KMS-11 (cell line): ENCODE data around the gene TRAPPC6A.

ENCODE experiments used
- H2AFZ ChIP-seq: fragments of 200-600 bp; sonication (generic); 2 replicates; pipeline ENCODE4 v1.6.1; 2016; ENCODE audit warnings: antibody characterized with exemption, mixed run types, low read depth
- H3K27ac ChIP-seq: fragments of 200-600 bp; sonication (generic); 2 replicates; pipeline ENCODE4 v1.6.1; 2016; ENCODE audit warnings: mild to moderate bottlenecking, mixed run types
- H3K27me3 ChIP-seq: fragments of 200-600 bp; sonication (generic); 2 replicates; pipeline ENCODE4 v1.6.1; 2017; ENCODE audit warnings: mild to moderate bottlenecking, low read depth, mixed run types, moderate library complexity; ENCODE audit not compliant: insufficient read depth
- H3K36me3 ChIP-seq: fragments of 200-600 bp; sonication (generic); 2 replicates; pipeline ENCODE4 v1.6.1; 2017; ENCODE audit warnings: mild to moderate bottlenecking, mixed run types; ENCODE audit not compliant: insufficient read depth
- H3K4me1 ChIP-seq: fragments of 200-600 bp; sonication (generic); 2 replicates; pipeline ENCODE4 v1.6.1; 2016; ENCODE audit warnings: mild to moderate bottlenecking, low read depth, mixed run types; ENCODE audit not compliant: poor library complexity, severe bottlenecking
- H3K4me2 ChIP-seq: fragments of 200-600 bp; sonication (generic); 2 replicates; pipeline ENCODE4 v1.7.0; 2016; ENCODE audit warnings: mild to moderate bottlenecking, mixed run types
- H3K4me3 ChIP-seq: fragments of 200-600 bp; sonication (generic); IDR thresholded peaks from 2 replicates; pipeline ENCODE4 v1.6.1; 2017; ENCODE audit warnings: low read depth, low read length, mixed read lengths; ENCODE audit not compliant: insufficient read depth
- H3K79me2 ChIP-seq: fragments of 200-600 bp; sonication (generic); 2 replicates; pipeline ENCODE4 v1.6.1; 2016; ENCODE audit warnings: low read depth, mixed run types; ENCODE audit not compliant: insufficient read depth
- H3K9ac ChIP-seq: fragments of 200-600 bp; sonication (generic); 2 replicates; pipeline ENCODE4 v1.6.1; 2016; ENCODE audit warnings: mild to moderate bottlenecking, mixed run types
- H4K20me1 ChIP-seq: fragments of 200-600 bp; sonication (generic); 2 replicates; pipeline ENCODE4 v1.6.1; 2016; ENCODE audit warnings: mild to moderate bottlenecking, mixed run types; ENCODE audit not compliant: insufficient read depth
- TF ChIP-seq, protein P1 (sequence below): fragments of 200-600 bp; sonication (generic); conservative IDR thresholded peaks from 2 replicates; pipeline ENCODE4 v1.6.1; 2017; ENCODE audit warnings: low read depth, mild to moderate bottlenecking, antibody characterized with exemption, low read length, moderate library complexity, mixed read lengths

Gene TRAPPC6A

DNA sequence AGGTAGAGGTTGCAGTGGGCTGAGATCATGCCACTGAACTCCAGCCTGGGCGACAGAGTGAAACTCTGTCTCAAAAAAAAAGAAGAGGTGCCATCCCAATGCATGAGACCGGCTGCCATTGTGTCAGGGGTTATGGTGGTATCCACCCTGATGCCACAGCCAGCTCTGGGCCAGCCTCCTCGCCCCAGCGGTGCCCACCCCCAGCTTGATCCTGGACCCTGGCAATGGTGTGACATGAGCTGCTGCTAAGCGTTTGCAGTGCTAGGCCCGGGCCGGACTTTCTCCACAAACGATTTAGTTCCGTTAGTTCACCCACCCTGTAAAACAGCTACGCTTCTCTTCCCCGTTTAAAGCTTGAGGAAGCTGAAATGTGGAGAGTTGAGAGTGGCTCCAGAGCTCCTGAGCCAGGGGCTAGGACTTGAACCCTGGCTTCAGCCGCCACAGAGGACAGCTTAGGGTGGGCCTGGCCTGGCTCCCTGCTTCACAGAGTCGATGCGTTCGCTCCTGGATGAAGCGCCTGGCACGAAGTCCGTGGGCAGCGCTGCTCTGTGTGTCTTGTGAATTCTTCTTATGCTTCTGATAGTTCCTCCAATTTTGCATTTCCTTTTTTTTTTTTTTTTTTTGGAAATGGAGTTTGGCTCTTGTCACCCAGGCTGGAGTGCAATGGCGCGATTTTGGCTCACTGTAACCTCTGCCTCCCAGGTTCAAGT lies 42.7 kb downstream of the TRAPPC6A start:
- Histone ChIP-seq H3K4me1 (peaks cover 97% of the 10 kb centered on the region), H3K9ac (no peak overlapping the region), H3K4me2 (peak overlapping the region; percentile 99; the same call in 1 of the 2 replicates), H3K79me2 (peaks cover 67% of the 10 kb centered on the region), H3K27ac (peak overlapping the region; percentile 93), H4K20me1 (no peaks in the 10 kb centered on the region), H3K36me3 (no peaks in the 10 kb centered on the region), H2AFZ (no peak overlapping the region), H3K4me3 (no peak overlapping the region), H3K27me3 (no peaks in the 10 kb centered on the region)
- TF ChIP-seq, protein P1, sequence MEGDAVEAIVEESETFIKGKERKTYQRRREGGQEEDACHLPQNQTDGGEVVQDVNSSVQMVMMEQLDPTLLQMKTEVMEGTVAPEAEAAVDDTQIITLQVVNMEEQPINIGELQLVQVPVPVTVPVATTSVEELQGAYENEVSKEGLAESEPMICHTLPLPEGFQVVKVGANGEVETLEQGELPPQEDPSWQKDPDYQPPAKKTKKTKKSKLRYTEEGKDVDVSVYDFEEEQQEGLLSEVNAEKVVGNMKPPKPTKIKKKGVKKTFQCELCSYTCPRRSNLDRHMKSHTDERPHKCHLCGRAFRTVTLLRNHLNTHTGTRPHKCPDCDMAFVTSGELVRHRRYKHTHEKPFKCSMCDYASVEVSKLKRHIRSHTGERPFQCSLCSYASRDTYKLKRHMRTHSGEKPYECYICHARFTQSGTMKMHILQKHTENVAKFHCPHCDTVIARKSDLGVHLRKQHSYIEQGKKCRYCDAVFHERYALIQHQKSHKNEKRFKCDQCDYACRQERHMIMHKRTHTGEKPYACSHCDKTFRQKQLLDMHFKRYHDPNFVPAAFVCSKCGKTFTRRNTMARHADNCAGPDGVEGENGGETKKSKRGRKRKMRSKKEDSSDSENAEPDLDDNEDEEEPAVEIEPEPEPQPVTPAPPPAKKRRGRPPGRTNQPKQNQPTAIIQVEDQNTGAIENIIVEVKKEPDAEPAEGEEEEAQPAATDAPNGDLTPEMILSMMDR = no peak

DNA sequence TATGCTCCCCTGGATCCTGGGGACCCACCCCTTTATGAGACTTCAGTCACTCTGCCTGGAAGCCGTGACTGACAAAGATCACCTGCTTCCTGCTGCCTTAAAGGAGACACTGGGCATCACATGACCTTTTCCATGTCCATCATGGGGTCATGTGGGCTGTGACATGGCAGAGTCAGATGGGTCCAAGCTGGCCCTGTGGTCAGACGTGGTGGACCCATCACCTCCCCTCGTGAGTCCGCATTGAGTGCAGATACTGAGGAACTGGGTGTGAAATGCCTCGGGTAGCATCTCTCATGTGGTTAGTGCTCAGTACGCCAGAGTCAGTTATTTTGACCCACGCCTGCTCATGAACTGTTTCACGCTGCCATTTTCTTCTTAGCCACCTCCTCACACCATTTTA lies 44.4 kb downstream of the TRAPPC6A start:
- no peaks in the 10 kb centered on the region for H3K36me3 ChIP-seq
- no peaks in the 10 kb centered on the region for H4K20me1 ChIP-seq
- H2AFZ ChIP-seq = no peak overlapping the region
- no peak overlapping the region; the same call in 1 of the 2 replicates for H3K27ac ChIP-seq
- peaks cover 97% of the 10 kb centered on the region for H3K4me1 ChIP-seq
- H3K9ac ChIP-seq = no peak overlapping the region
- H3K4me3 ChIP-seq = no peak overlapping the region
- TF ChIP-seq, protein P1 = no peak
- peaks cover 70% of the 10 kb centered on the region for H3K79me2 ChIP-seq
- H3K4me2 ChIP-seq = no peak overlapping the region; the same call in 1 of the 2 replicates
- H3K27me3 ChIP-seq = no peaks in the 10 kb centered on the region

DNA sequence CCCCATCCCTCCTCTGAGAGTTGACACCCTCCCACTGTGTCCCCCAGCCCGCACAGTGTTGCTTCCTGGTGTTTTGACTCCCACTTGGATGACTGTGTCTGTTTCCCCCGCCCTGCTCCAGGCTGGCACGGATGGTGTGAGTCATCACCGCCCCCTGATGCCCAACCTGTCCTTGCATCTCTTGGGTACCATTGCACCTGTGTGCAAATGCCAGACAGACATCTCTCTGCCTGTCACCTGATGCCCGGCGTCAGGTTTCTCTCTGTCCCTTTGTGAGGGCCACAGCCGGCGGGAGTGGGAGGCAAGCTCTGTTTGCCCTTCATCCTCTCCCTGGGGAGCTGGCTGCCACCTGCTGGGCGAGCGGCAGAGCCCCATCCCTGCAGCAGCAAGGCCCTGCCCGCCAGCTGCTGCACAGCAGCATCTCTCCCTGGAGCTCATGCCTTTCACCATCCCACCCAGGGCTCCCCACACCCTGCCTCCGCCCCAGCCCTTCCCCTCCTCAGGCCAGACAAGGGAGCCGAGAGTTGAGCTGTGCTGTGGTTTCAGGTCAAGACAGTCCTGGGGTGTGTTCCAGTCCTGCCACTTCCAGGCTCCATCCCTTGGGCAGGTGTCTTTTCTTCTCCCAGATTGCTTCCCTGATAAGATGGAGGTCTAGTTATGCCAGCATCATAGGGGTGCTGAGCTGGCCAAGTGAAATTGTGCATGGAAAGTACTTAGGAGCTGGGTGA lies 47.0 kb downstream of the TRAPPC6A start:
- Histone ChIP-seq H3K4me1 (peaks cover 88% of the 10 kb centered on the region), H3K4me3 (no peak overlapping the region), H3K36me3 (no peaks in the 10 kb centered on the region), H3K9ac (peak overlapping the region; percentile 4; the same call in 1 of the 2 replicates), H4K20me1 (no peaks in the 10 kb centered on the region), H3K79me2 (peaks cover 88% of the 10 kb centered on the region), H2AFZ (no peak overlapping the region), H3K27ac (peak overlapping the region; percentile 60), H3K4me2 (peak overlapping the region; percentile 47), H3K27me3 (no peaks in the 10 kb centered on the region)
- TF ChIP-seq, protein P1 = peak; percentile 76

DNA sequence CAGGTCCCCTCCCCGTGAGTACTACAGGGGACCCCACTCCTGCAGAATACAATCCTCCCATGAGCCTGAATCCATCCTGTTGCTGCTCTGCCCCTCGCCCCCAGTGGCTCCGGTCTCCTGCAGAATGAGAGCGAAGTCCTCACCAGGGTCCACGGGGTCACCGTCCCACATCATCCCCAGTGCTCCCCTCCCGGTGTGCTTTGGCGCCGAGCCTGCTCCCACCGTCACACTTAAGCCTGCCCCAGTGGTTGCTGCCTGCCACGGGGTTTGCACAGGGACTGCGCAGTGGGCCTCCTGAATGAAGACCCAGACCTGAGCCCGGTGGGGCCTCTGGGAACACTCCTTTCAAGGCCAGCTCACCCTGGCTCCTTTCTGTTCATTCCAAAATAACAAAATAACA lies 47.8 kb downstream of the TRAPPC6A start:
- TF ChIP-seq, protein P1 = no peak
- H3K4me1 ChIP-seq = peaks cover 87% of the 10 kb centered on the region
- H2AFZ ChIP-seq = no peak overlapping the region
- H3K9ac ChIP-seq = no peak overlapping the region; the same call in 1 of the 2 replicates
- peaks cover 80% of the 10 kb centered on the region for H3K79me2 ChIP-seq
- H3K27ac ChIP-seq = peak overlapping the region; percentile 60; the same call in 1 of the 2 replicates
- peak overlapping the region; percentile 47 for H3K4me2 ChIP-seq
- no peaks in the 10 kb centered on the region for H3K36me3 ChIP-seq
- no peaks in the 10 kb centered on the region for H3K27me3 ChIP-seq
- H3K4me3 ChIP-seq = no peak overlapping the region
- H4K20me1 ChIP-seq = no peaks in the 10 kb centered on the region
